Smooth muscle cell (in vitro differentiated cells): Measurements from ENCODE around the gene TNRC6B. TPM values are rescaled to one million over a fixed set of nuclear protein-coding genes. Genes with fewer than 3 reads are reported as not detected.

Source experiments
- DNase-seq: peaks from one replicate; lab custom pipeline; 2025; ENCODE audit not compliant: unreplicated experiment; lab: John Stamatoyannopoulos, UW
- H2AFZ ChIP-seq: fragments of 200-600 bp; sonication (generic); 2 replicates; pipeline ENCODE4 v1.6.0; 2016; ENCODE audit warnings: antibody characterized with exemption, low read depth, mild to moderate bottlenecking
- H3F3A ChIP-seq: fragments of 200-600 bp; sonication (generic); 2 replicates; pipeline ENCODE4 v1.6.0; 2017; ENCODE audit warnings: antibody characterized with exemption, low read depth
- H3K27ac ChIP-seq: fragments of 200-600 bp; sonication (generic); 2 replicates; pipeline ENCODE4 v1.5.1; 2016; ENCODE audit warnings: low read depth, mild to moderate bottlenecking
- H3K27me3 ChIP-seq: fragments of 200-600 bp; sonication (generic); 2 replicates; pipeline ENCODE4 v1.6.1; 2016; ENCODE audit warnings: low read depth, mild to moderate bottlenecking
- H3K36me3 ChIP-seq: fragments of 200-600 bp; sonication (generic); 2 replicates; pipeline ENCODE4 v1.5.1; 2016; ENCODE audit warnings: low read depth
- H3K4me1 ChIP-seq: fragments of 200-600 bp; sonication (generic); 2 replicates; pipeline ENCODE4 v1.5.1; 2016; ENCODE audit warnings: low read depth
- H3K4me2 ChIP-seq: fragments of 200-600 bp; sonication (generic); 2 replicates; pipeline ENCODE4 v1.6.0; 2016; ENCODE audit warnings: mild to moderate bottlenecking
- H3K4me3 ChIP-seq: fragments of 200-600 bp; sonication (generic); 2 replicates; pipeline ENCODE4 v1.5.1; 2016; ENCODE audit warnings: mild to moderate bottlenecking
- H3K79me2 ChIP-seq: fragments of 200-600 bp; sonication (generic); 2 replicates; pipeline ENCODE4 v1.6.0; 2016; ENCODE audit warnings: low read depth, mild to moderate bottlenecking
- H3K9ac ChIP-seq: fragments of 200-600 bp; sonication (generic); 2 replicates; pipeline ENCODE4 v1.6.0; 2016; ENCODE audit warnings: low read depth
- H3K9me3 ChIP-seq: fragments of 200-600 bp; sonication (generic); replicated peaks from 2 replicates; pipeline ENCODE4 v1.5.1; 2016; ENCODE audit warnings: low read depth
- H4K20me1 ChIP-seq: fragments of 200-600 bp; sonication (generic); 2 replicates; pipeline ENCODE4 v1.6.0; 2016; ENCODE audit warnings: low read depth
- CTCF ChIP-seq: fragments of 200-600 bp; sonication (generic); IDR thresholded peaks from 2 replicates; pipeline ENCODE4 v1.5.1; 2017; ENCODE audit warnings: borderline replicate concordance, mild to moderate bottlenecking, antibody characterized with exemption; ENCODE audit not compliant: insufficient read depth, poor library complexity, severe bottlenecking
- WGBS: methylation state at CpG from one replicate; pipeline ENCODE4 v1.1.7; 2016; ENCODE audit warnings: low lambda C conversion rate; 5-methylcytosine and 5-hydroxymethylcytosine counted together
- polyA plus RNA-seq: library from polyadenylated mRNA; unstranded; fragments of >200 nt; fragmentation: Nextera tagmentation; extraction: Ambion mirVana; gene quantifications from 2 replicates; pipeline ENCODE4 v1.2.1, GENCODE V29; 2016
- total RNA-seq: library from RNA; depleted of rRNA; stranded (reverse); fragments of >200 nt; gene quantifications from 2 replicates; pipeline ENCODE4 v1.2.3, GENCODE V29; 2014

Gene TNRC6B
- total and polyA plus RNA-seq, 2 experiments from 2014 or later = 21.5 to 44.4 TPM

- Histone ChIP-seq H3K9ac (no peak overlapping the region), H3K27me3 (no peaks in the 10 kb centered on the region), H3K4me2 (no peak overlapping the region), H3K4me1 (peaks cover 8% of the 10 kb centered on the region), H3K79me2 (peaks cover 54% of the 10 kb centered on the region), H3K9me3 (no peaks in the 10 kb centered on the region), H3F3A (no peaks in the 10 kb centered on the region), H3K27ac (no peak overlapping the region), H2AFZ (no peak overlapping the region), H3K4me3 (no peak overlapping the region), H4K20me1 (peaks cover 77% of the 10 kb centered on the region), H3K36me3 (no peaks in the 10 kb centered on the region)
- no peak for TF ChIP-seq CTCF
- 87% methylated on average over 10 of the region's 10 CpGs for WGBS
- no peak for DNase-seq
Measured at GRCh38 chr22:40385036-40385782, 207.5 kb downstream of the TNRC6B start.

Other genes with a start within 250 kb of the TNRC6B start
- not detected in 2 replicates for gene TMA7B, start 217.5 kb upstream of the TNRC6B start, total RNA-seq
- gene TMA7B, start 217.5 kb upstream of the TNRC6B start, polyA plus RNA-seq = not detected in 2 replicates
- gene FAM83F, start 183.0 kb upstream of the TNRC6B start, total RNA-seq = 1.4 and 2.2 TPM in 2 replicates
- 1.6 and 4.6 TPM in 2 replicates for gene FAM83F, start 183.0 kb upstream of the TNRC6B start, polyA plus RNA-seq
- 65.1 and 77.1 TPM in 2 replicates for gene ADSL, start 168.6 kb downstream of the TNRC6B start, total RNA-seq
- gene ADSL, start 168.6 kb downstream of the TNRC6B start, polyA plus RNA-seq = 45.9 and 50.1 TPM in 2 replicates
- gene SGSM3, start 192.7 kb downstream of the TNRC6B start, total RNA-seq = 56.9 and 72.6 TPM in 2 replicates
- gene SGSM3, start 192.7 kb downstream of the TNRC6B start, polyA plus RNA-seq = 98.0 and 117 TPM in 2 replicates